GM21723 (cell line): ENCODE data around the gene MXD4.
A peak's percentile ranks its signal among the peaks of the same experiment; 100 is the strongest.

Source experiments
- ATAC-seq: cut with Tn5 transposase; IDR thresholded peaks from one replicate; pipeline ENCODE4 v1.9.1; 2021; ENCODE audit warnings: mild to moderate bottlenecking, moderate library complexity; ENCODE audit not compliant: unreplicated experiment

The MXD4 gene

DNA sequence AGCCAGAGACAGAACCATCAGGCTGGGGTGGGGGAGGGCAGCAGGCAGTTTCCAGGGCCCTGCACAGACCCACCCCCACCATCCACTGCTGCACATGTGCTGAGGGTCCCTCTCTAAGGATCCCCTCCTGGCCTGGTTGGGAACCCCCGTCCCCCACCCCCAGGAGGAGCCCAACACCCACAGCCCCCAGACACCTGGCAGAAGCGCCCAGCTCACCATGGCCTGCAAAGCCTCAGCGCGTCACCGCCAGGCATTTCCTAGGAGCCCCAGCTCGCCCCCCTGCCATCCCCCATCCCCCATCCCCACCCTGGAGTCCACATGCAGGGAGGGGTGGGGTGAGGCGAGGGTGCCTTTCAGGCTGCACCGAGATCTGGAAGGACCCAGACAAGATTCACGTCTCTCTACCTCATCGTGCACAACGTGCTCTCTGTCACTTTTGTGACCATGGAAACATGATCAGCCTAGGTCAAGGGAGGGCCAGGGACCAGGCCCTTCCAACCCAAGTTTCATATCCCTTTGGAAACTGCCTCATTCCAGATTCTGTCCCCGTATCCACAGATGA, 9.3 kb downstream of the MXD4 start:
- no peak for ATAC-seq

DNA sequence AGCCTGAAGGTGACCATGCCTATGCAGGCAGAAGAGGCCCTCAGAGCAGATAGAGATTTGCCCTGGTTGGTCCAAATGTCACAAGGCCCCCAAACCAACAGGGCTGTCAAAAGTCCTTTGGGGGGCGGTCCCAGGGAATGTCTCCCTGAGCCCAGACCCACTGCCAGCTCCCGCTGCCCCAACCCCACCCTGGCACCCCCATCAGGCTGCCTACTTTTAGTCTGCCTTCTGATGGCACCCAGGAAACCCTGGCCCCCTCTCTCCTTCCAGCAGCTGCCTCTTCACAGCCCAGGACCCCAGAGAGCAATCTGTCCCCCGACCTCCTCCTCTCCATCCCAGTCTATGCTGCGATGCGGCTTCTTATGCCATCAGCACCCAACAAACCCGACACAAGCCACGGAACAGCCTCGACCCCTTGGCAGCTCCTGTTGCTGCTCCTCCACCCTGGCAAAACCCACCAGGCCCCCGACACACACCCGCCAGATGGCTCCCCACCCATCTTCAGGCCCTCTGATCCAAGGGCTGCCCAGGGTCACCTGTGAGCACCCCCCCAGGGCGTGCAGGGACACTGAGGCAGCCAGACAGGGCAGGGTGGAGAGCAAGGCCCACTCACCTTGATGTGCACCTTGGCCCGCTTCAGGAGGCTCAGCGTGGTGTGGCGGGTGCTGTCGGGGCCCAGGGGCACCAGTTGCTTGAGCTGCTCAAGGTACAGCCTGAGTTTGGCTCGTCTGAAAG, 9.9 kb downstream of the MXD4 start:
- no peak for ATAC-seq

DNA sequence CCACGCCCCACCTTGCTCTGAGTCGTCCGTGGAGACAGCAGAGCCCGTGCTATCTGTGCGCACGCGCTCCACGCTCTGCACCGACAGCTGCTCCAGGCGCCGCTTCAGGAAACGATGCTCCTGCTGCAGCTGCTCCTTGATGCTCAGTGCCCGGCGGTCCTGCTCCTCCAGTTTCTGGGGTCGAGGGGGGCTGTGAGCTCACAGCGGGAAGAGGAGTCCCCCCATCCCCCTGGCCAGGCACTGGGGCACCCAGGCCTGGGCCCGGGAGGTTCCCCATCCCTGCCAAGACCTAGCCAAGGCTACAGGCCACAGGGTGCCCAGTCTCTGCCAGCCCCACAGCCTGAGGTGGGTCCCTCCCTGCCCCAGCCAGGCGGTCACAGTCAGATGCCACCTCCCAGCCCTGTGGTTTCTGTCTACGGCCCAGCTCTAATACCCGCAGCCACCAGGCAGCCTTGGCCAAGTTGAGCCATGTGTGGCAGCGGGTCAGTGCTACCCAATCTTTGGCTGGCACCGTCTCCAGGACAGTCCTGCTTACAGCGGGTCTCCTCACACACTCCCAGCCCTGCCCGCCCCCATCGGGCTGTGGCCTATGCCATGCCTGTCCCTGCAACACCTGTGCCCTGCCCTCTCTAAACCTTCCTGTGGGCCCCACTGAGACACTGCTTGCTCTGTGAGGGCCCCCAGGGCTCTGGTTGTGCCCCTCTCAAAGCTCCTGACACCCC, 10.7 kb downstream of the MXD4 start:
- ATAC-seq = no peak

DNA sequence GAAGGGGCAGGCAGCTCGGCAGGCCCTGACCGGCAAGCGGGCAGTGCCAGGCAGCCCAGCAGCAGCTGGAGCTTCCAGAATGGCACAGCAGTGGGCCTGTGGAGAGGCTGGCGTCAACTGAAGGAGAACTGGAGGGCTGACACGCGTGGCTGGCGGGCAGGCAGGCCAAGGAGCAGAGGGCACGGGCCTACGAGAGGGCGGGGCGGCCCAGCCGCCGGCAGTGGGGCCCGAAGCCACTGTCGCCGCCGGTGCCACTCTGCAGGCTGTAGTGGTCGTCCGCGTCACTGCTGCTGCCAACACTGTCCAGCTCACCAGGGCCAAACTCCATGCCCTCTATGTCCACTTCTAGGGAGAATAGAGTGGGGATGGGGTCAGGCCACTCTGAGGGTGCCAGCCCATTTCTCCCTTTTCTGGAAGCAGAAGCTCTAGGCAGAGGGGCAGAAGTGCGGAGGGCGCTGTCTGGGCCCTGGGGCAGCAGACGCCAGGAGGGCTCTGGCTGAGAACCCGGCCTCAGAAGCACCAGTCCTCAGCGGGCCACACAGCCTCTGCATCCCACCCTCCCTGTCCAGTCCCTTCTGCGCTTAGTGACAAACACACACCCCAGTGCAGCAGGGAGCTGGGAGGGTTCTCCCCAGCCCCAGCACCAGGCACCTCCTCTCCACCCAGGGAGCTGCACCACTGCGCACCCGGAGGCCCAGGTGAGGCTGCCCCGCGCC, 11.4 kb downstream of the MXD4 start:
- no peak for ATAC-seq

DNA sequence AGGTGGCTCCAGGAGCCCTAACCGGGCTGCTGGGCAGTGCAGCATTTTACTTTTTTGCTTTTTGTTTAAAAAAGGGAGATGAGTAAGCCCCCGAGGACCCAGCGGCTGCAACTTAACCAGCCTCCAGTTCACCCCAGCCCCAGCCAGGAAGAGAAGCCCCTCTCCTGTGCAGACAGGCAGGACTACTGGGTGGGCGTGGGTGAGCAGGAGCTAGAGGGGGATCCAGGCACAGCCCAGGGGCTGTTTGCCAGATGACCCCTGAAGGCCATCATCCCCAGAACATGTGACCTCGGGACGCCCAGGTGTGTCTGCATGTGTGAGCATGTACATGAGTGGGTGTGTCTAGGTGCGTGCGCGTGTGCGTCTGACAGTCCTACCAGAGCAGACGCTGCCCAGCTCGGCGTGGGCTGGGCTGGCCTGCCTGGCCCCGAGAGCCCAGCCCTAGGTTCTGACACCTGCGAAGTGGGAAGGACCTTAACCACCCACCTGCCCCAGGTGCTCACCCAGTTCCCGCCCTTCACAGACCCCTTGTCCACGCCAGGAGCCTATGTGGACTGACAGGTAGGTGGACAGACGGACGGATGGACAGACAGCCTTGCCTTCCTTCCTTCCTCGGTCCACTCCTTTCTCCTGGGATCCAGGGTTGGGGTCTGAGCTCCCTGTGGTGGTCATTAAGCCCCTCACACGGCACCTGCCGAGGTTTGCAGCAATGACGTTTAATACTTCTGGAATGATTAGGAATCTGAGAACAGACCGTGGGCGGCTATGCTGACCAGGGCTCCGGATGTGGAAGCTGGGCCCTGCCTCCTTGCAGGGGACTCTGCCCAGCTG, 12.2 kb downstream of the MXD4 start:
- no peak for ATAC-seq

DNA sequence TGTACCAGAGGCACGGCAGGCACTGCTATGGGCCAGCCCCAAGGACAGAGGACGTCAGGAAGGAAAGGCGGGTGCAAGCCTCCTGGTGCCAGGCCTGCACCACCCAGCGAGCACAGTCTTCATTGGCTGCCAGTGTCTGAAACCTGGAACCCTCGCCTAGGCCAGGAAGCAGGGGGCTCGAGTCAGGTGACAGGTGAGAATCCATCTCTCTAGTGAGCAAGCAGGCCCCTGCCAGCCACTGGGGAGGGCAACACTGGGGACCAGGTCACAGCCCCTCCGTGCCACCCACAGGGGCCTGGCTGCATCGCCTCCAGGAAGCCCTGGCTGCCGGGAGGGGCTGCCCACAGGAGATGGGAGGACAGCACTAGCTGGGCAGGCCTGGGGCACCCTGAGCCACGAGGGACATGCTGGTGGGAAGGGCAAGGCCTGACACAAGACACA, 13.1 kb downstream of the MXD4 start:
- no peak for ATAC-seq

DNA sequence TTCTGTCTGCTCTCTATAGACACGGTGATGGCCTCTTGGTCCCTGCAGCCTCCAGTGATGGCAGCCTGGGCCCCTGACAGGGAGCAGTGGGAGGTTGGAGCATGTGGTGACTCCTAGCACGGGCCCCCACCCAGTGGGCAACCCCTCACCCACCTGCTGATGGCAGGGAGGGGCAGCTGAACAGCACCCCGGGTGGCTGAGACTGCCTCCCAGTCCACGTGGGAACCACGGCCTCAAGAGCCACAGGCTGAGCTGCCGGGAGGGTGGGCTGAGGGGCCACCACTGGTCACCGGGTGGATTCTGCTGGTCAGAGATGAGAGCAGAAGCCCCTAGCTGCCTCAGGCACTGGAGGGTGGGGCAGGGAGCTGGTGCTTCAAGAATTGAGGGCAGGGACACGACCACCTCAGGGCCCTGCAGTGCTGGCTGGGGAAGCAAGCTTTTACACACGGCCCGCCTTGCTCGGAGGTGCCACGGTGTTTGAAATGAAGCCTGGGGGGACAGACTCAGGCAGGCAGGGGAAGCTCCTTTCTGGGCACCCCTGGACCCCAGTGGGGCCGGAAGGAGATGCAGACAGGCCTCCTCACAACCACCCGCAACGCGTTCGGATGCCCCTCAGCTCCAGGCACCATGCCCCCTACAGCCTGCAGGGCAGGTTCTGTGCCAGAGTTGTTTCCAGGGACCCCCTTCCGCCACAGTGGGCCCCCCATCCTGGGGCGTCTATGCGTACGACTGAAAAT, 13.7 kb downstream of the MXD4 start:
- ATAC-seq = no peak

DNA sequence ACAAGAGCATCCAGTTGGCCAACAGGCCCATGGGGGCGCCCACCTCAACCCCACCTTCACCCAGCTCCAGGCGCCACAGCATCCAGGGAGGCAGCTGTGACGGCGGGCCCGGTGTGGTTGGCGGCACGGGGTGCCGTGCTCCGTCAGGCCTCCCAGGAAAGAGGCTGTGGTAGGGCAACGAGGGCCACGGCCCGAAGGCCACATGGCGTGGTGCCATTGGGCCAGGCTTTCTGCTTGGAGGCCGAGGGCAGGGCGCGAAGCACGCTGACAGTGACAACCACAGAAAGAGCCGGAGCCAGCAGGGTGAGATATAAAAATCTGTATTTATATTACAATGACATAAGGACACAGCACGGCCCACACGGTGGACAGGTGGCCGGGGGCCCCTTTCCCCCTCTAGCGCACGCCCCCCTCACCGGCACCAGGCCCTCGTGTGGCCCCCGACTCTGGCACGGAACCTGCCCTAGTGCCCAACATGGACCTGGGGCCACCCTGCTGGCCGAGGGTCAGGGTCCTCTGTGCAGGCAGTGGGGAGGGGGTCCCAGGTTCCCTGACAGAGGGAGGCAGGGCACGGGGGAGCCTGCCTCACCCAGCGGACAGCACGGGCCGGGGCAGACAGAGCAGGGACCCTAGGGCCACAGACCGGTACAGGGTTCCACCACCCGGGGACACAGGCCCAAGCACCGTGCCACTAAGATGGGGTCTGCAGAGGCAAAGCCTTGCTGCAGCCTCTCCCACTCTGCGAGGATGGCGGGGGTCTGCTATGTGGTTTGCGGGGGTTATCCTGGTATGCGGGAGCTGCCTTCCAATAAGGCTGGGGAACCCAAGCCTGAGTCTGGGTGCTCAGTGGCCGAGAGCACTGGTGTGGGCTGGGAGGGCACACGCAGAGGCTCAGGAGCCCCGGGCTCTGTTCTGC, 14.5 kb downstream of the MXD4 start:
- no peak for ATAC-seq

DNA sequence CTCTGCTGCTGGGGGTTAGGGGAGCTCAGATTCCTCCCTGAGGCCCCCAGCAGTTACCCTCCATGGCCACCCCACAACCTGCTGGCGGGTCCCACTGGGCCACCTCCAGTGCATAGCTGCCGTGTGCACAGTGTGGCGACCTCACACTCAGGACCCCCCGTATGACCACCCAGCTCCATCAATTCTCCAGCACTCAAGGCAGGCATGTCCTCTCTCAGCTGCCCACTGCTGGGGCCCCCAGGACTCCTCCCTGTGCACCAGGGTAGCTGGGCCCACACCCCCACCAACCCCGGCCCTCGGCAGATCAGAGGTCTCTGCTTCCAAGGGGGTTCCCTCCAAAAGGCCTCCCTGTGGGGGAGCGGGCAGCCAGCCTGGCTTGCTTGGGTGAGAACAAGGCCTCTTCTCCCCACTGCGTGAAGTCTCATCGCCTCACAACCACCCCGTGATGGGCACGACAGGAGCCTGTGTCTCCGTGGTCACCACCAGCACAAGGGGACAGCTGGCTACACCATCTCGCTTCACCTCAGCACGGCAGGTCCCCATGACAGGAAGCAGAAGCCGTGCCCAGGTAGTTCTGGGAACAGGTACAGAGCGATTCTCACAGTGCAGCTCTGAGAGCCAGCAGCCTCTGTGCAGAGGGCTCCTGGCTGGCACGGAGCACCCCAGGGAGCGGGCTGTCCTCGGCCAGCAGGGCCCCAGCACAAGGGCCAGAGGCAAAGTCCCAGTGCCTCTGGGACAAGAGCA, 15.4 kb downstream of the MXD4 start:
- ATAC-seq = no peak

DNA sequence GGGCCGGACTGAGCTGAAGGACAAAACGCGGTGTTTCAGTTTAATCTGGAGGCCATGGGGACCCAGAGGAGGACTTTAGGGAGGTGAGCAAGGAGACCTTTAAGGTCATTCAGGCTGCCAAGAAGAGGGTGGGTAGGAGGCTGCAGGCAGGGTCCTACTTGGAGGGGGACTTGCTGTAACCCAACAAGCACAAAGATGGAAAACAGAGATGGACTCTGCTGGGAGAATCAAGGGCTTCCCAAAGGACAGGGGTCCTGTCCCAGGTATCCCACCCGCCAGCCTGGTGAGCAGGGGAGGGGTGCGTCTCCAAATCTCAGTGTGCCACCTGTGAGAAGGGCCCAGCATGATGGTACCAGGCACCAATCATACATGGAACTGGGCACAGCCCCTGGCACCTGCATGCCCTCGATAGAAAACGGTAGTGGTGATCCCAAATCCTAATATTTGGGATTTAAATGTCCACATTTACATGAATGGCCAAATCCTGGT, 16.1 kb downstream of the MXD4 start:
- ATAC-seq = no peak

DNA sequence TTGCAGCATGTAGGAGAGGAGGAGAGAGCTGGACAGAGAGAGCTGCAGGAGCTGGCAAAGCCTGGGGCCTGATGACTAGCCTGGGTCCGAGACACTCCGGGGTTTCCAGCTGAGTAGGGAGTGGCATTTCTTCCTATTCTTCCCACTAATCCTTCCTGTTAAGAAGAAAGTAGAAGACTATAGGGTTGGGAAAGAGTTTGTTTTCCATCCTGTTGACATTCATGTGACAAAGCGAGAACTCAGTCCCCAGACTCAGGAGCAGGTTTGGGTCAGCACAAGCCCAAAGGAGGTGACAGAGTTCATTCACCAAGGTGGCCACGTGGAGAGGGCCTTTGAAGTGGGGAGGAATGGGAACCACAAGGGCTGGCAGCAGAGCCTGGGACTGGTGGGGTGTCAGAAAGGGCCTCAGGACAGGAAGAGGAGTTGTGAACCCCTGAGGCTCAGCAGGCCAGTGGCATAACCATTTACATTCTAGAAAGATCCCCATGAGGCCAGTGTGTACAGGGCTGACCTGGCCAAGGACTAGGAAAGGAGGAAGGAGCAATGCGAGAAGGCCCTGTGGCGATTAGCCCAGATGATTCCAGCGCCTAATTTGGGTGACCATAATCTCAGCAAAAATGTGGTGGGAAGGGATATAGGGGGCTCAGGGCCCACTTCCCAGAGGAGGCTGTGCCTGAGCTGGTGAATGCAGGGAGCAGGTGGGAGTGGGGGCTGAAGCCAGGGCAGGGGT, 16.7 kb downstream of the MXD4 start:
- no peak for ATAC-seq

DNA sequence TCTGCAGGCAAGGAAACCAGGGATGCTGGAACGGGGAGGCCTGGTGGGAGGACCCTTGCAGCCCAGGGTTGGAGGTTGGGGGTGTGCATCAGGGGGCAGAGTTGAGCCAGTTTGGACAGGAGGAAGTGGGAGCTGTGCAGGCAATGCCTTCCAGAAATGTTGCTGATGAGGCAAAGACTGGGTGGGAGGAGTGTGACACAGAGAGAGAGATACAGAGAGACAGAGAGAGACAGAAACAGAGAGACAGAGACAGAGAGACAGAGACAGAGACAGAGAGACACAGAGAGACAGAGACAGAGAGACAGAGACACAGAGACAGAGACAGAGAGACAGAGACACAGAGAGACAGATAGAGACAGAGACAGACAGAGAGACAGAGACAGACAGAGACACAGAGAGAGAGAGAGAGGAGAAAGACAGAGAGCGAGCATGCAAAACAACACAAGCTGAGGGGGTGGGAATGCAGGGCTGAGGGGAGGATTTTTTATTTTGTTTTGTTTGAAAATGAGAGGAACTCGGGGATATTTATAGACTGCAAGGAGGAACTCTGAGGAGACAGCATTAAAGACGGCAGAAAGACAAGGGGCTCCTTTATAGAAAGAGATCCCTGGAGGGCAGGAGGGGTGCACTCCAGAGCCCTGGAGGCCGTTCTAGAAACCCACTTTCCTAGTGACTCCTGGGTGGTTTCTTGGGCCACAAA, 18.1 kb downstream of the MXD4 start:
- no peak for ATAC-seq

DNA sequence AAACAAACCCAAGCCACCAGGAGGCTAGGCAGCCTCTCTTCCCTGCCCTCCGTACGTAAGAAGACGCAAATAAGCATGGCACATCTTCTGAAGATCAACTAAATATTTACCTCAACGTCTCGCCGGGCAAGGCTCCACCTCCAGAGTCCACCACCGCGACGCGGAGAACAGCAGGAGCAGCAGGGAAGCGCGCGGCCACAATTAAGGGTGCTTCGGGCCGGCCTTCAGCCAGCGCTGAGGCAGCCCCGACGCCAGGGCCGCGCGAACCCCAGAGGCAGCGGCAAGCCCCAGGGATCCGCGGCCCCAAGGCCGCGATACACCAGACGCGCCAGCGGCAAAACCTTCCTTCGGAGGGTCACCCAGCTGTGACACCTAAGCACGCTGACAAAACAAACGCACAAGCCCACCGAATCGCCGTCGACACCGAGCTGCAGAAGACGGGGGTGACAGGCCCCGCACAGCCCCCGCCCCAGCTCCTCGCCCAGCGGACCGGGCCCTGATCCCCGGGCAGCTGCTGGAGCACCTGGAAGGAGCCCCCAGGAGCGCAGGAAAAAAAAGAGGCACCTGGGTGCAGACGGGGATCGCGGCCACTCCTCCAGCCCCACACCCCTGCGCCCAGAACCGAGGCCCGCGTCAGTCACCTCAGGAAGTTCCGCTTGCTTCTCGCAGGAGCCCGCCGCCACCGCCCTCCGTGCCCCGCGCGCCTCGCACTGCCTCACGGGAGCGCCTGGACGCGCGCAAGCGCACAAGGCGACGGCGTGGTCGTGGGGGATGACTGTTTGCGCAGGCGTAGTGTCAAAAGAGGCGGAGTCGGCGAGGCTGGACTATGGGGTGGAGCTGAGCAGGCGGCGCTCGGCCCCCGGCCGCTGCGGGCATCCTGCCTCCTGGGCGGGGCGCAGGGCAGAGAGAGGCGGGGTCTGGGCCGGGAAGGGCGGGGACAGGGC, 20.2 kb downstream of the MXD4 start, which contains the start of the genes HAUS3 and POLN:
Gene HAUS3, minus strand, starts transcription at position 712 of the 944 bp plus-strand sequence. CDS start 1,175 bp downstream, outside the sequence.
Gene POLN, minus strand, starts transcription at position 712 of the 944 bp plus-strand sequence. CDS start 12,890 bp downstream, outside the sequence.
- peak; percentile 86 for ATAC-seq

DNA sequence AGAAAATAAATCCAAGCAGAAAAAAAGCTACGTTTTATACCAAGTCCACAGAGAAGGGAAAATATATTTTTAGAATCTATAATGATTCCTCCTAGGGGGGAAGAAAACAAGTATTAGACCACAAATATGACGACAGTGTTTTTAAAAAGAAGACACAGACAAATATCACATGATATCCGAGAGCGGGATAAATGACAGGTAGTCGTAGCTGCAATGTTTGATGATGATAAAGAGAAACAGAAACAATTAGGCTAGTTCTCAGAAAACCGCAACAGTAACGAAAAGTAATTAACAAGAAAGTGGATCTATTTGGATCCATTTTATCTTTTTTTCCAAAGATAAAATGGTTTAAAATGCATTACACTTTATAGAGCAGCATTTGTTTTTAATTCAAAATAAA, 20.9 kb downstream of the MXD4 start:
- no peak for ATAC-seq

DNA sequence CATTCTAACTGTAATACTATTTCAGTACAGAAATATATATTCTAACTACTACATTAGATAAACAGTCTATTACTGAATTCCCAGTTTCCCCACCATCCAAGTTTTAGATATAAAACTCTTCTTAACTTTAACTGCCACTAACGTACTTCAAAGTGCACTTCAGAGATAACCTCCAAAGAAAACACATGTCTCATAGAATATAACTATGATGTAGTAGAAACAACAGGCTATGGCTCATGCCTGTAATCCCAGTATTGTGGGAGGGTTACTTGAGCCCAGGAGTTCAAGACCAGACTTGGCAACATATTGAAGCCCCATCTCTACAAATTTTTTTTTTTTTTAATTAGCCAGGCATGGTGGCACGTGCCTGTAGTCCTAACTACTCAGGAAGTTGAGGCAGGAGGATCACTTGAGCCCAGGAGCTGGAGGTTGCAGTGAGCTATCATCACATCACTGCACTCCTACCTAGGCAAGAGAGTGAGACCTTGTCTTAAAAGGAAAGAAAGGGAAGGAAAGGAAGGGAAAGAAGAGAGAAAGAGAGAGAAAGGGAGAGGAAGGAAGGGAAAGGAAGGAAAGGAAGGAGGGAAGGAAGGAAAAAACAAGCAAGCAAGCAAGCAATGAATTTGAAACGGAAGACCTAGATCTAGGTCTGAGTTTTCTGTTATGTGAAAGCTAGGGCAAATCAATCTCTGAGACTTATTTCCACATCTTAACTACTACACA, 24.8 kb downstream of the MXD4 start:
- ATAC-seq = no peak
